ENCODE measurements around the gene MOSMO. TPM values are rescaled to one million over a fixed set of nuclear protein-coding genes. Genes with fewer than 3 reads are reported as not detected.

MOSMO gene
- total and polyA plus RNA-seq, 12 donors: 11.7 to 49.0 (median 20.5) TPM

GRCh38 chr16:21990381-21990944, 17.4 kb upstream of the MOSMO start:
- Histone ChIP-seq H3K36me3 (replicated peaks in 1 of 2) (no peaks in the 10 kb centered on the region), H3K4me1 (replicated peaks in 1 of 2) (peaks cover 4 to 20% of the 10 kb centered on the region in 2 donors), H3K27ac (no peak overlapping the region), H3K9me3 (replicated peaks in 1 of 3) (no peaks in the 10 kb centered on the region), H3K27me3 (no peaks in the 10 kb centered on the region), H3K4me3 (no peak overlapping the region)
- intact Hi-C loops (cut with DNase I): loop anchor here in 1 of 2 donors (10.0 kb wide), 1 partner anchor 104 kb away; the partner anchor contains the start of gene VWA3A
- TF ChIP-seq POLR2A (IDR thresholded peaks at IDR 0.05) (no peak), CTCF (IDR thresholded peaks at IDR 0.05) (no peak)
- 40 to 58% (median 52%) methylated on average over 3 of the region's 3 CpGs for WGBS, 4 donors
- DNase-seq: no peak

DNA sequence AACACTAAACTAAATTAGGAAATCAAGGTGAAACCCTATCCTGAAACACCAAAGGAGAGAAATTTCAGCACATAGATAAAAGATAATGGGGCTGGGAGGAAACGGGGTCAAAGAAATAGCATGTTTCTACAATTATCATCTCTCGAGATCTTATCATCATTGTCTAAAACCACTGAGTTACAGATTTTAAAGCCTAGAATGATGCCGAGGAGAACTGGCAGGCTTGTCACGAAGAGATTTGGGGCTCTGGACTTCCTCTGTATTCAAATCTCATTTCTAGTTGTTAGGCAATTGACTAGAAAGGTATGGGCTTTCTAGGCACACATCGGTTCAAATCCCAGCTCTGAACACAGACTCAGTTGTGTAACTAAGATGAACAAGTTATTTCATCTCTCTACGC, 16.3 kb upstream of the MOSMO start:
- TF ChIP-seq POLR2A (IDR thresholded peaks at IDR 0.05): no peak
- no peak for TF ChIP-seq CTCF (IDR thresholded peaks at IDR 0.05)
- no peak overlapping the region for H3K27ac ChIP-seq
- intact Hi-C loops (cut with DNase I): loop anchor here in 1 of 2 donors (10.0 kb wide), 1 partner anchor 103 kb away; the partner anchor contains the start of gene VWA3A
- peaks cover 0 to 12% of the 10 kb centered on the region in 2 donors for H3K4me1 ChIP-seq (replicated peaks in 1 of 2)
- no peaks in the 10 kb centered on the region for H3K27me3 ChIP-seq
- DNase-seq: no peak
- no peak overlapping the region for H3K4me3 ChIP-seq
- H3K36me3 ChIP-seq (replicated peaks in 1 of 2): no peaks in the 10 kb centered on the region
- H3K9me3 ChIP-seq (replicated peaks in 1 of 3): no peaks in the 10 kb centered on the region
- 72 to 79% (median 77%) methylated on average over 6 of the region's 6 CpGs for WGBS, 4 donors

DNA sequence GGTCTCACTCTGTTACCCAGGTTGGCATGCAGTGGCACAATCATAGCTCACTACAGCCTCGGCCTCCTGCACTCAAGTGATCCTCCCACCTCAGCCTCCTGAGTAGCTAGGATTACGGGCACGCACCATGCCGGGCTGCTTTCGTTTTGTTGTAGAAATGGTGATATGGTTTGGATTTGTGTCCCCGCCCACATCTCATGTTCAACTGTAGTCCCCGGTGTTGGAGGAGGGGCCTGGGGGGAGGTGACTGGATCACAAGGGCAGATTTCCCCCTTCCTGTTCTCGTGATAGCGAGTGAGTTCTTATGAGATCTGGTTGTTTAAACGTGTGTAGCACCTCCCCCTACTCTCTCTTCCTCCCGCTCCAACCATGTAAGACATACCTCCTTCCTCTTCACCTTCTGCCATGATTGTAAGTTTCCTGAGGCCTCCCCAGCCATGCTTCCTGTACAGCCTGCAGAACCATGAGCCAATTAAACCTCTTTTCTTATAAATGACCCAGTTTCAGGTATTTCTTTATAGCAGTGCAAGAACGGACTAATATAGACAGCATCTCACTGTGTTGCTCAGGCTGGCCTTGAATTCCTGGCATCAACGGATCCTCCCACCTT, 12.9 kb upstream of the MOSMO start:
- Histone ChIP-seq H3K27me3 (no peaks in the 10 kb centered on the region), H3K4me1 (replicated peaks in 1 of 2) (no peaks in the 10 kb centered on the region), H3K9me3 (replicated peaks in 1 of 3) (no peaks in the 10 kb centered on the region), H3K36me3 (replicated peaks in 1 of 2) (no peaks in the 10 kb centered on the region), H3K4me3 (no peak overlapping the region), H3K27ac (no peak overlapping the region)
- WGBS, 4 donors: 78 to 87% (median 79%) methylated on average over 13 of the region's 13 CpGs
- intact Hi-C loops (cut with DNase I): loop anchor here in 1 of 2 donors (10.0 kb wide), 1 partner anchor 100 kb away; the partner anchor contains the start of gene VWA3A
- TF ChIP-seq POLR2A (IDR thresholded peaks at IDR 0.05): no peak
- no peak for TF ChIP-seq CTCF (IDR thresholded peaks at IDR 0.05)
- no peak for DNase-seq

DNA sequence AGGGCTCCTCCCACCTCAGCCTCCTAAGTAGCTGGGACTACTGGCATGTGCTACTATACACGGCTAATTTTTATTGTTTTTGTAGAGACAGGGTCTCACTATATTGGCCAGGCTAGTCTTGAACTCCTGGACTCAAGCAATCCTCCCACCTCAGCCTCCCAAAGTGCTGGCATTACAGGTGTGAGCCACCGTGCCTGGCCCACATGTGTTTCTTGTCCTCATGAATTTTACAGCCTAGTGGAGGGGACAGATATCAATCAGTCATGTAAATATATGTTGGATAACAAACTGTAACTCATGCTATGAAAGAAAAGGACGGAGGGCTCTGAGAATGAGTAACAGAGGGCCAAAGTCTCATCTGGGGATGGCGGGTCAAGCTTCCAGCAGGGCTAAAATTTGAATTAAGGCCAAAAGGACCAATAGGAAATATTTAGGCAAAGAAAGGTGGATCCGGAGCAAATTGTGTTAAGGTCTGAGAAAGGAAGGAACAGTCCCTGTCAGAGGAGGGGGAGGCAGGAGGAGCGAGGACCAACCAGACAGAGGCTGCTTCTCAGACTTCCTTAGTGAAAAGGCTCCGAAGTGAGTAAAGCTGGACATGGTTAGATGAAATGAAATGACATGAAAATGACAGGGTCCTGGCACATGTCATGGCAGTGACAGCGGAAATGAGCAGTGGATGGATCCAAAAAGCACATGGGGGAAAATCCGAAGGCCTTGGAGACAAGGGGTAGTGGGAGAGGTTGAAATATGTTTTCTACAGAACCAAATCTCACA, 10.8 kb upstream of the MOSMO start:
- Histone ChIP-seq H3K4me1 (replicated peaks in 1 of 2) (peaks cover 5 to 14% of the 10 kb centered on the region in 2 donors), H3K4me3 (no peak overlapping the region), H3K27ac (no peak overlapping the region), H3K27me3 (no peaks in the 10 kb centered on the region), H3K36me3 (replicated peaks in 1 of 2) (no peaks in the 10 kb centered on the region), H3K9me3 (replicated peaks in 1 of 3) (no peaks in the 10 kb centered on the region)
- 79 to 89% (median 86%) methylated on average over 9 of the region's 9 CpGs for WGBS, 4 donors
- intact Hi-C loops (cut with DNase I): loop anchor here in 1 of 2 donors (10.0 kb wide), 1 partner anchor 98 kb away; the partner anchor contains the start of gene VWA3A
- TF ChIP-seq POLR2A (IDR thresholded peaks at IDR 0.05): no peak
- no peak for TF ChIP-seq CTCF (IDR thresholded peaks at IDR 0.05)
- no peak for DNase-seq

Measured in adrenal gland (tissue), 12 donors.